Esophagus squamous epithelium (tissue), 4 donors: ENCODE results near the gene B3GAT2.
"Not testable (repeated sequence)": the region's sequence is repeated elsewhere in the genome, so short reads cannot be mapped to it uniquely, and the experiment has no call there.

ENCODE experiments used
- CTCF ChIP-seq, 6 experiments: fragments of 450-650 bp in 4 of 6; fragments of 200-600 bp in 2 of 6; sonication (generic) in 2 of 6; IDR thresholded peaks; one replicate each; pipeline ENCODE4 v1.5.1; 2016 to 2019; ENCODE audit warnings: antibody characterized with exemption in 6 of 6, mild to moderate bottlenecking in 4 of 6, moderate library complexity in 4 of 6
- POLR2A ChIP-seq, 4 donors: fragments of 450-650 bp; IDR thresholded peaks; one replicate each; pipeline ENCODE4 v1.6.1; 2017; ENCODE audit warnings: antibody characterized with exemption in 4 of 4, mild to moderate bottlenecking in 4 of 4, moderate library complexity in 3 of 4

GRCh38 chr6:70944321-70944720 lies 12.5 kb downstream of the B3GAT2 start:
- not testable (repeated sequence) for TF ChIP-seq CTCF, POLR2A (IDR thresholded peaks at IDR 0.05)
